ENCODE results near the gene ECI1.
"Not testable (repeated sequence)": the region's sequence is repeated elsewhere in the genome, so short reads cannot be mapped to it uniquely, and the experiment has no call there.

The ECI1 gene

GRCh38 chr16:2250652-2251295 is 613 bp downstream of the ECI1 start:
- H3K27me3 Mint-ChIP-seq: no peaks in the 10 kb centered on the region
- peaks cover 27% of the 10 kb centered on the region for H3K36me3 Mint-ChIP-seq (ENCODE audit: low read depth)
- H3K4me1 Mint-ChIP-seq: peaks cover 13% of the 10 kb centered on the region
- ATAC-seq (no peak), DNase-seq (peak; percentile 44)
- peak overlapping the region; percentile 88 for H3K27ac Mint-ChIP-seq
- H3K4me3 Mint-ChIP-seq: peak overlapping the region; percentile 87
- H3K9me3 Mint-ChIP-seq: no peaks in the 10 kb centered on the region

- H3K27ac Mint-ChIP-seq: no peak overlapping the region
- no peaks in the 10 kb centered on the region for H3K27me3 Mint-ChIP-seq
- peaks cover 8% of the 10 kb centered on the region for H3K36me3 Mint-ChIP-seq (ENCODE audit: low read depth)
- no peak for DNase-seq
- no peaks in the 10 kb centered on the region for H3K9me3 Mint-ChIP-seq
- H3K4me3 Mint-ChIP-seq: no peak overlapping the region
- no peak for ATAC-seq
- H3K4me1 Mint-ChIP-seq: peaks cover 8% of the 10 kb centered on the region
These were observed 5.0 kb downstream of the ECI1 start for GRCh38 chr16:2246301-2246885.

DNA sequence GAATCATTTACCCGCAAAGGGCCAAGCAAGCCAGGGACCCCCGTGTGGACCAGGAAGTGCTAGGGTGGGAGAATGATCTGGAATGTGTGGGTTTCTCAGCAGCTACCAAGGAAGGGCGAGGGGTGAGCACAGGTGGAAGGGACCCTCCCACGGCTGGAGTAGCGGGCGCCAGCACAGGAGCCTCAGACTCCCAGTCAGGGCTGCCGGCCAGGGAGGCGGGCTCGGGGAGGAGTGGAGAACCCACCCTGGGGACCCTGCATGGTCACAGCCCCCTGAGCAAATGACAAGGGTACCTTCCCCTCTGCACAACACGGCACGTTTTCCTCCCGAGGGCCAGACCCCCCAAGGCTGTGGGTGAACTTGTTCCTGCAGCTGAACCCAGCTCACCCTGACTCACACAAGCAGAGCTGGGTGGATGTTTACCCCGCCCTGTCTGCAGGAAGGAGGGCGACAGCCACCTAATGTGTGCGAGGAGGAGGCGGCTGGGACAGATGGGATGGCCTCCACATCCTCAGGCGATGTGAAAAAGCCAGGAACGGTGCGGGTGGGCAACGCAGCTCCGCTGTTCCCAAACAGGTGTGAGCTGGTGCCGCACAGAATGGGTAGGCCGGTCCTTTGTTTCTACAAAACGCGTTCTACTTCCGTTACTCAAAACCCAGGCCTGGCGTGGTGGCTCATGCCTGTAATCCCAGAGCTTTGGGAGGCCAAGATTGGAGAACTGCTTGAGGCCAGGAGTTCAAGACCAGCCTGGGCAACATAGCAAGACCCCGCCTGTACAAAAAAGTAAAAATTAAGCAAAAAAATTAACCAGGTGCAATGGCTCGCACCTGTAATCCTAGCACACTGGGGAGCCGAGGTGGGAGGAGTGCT is 6.2 kb downstream of the ECI1 start:
- no peak overlapping the region for H3K4me3 Mint-ChIP-seq
- H3K9me3 Mint-ChIP-seq: no peaks in the 10 kb centered on the region
- H3K27ac Mint-ChIP-seq: no peak overlapping the region
- ATAC-seq (no peak), DNase-seq (no peak)
- peaks cover 8% of the 10 kb centered on the region for H3K36me3 Mint-ChIP-seq (ENCODE audit: low read depth)
- H3K27me3 Mint-ChIP-seq: no peaks in the 10 kb centered on the region
- H3K4me1 Mint-ChIP-seq: peaks cover 2% of the 10 kb centered on the region

GRCh38 chr16:2244301-2244700 is 7.1 kb downstream of the ECI1 start:
- Mint-ChIP-seq H3K27ac (no peak overlapping the region), H3K4me3 (no peak overlapping the region), H3K9me3 (no peaks in the 10 kb centered on the region), H3K36me3 (ENCODE audit: low read depth) (peaks cover 6% of the 10 kb centered on the region), H3K27me3 (no peaks in the 10 kb centered on the region), H3K4me1 (no peaks in the 10 kb centered on the region)
- no peak for ATAC-seq
- DNase-seq: no peak

DNA sequence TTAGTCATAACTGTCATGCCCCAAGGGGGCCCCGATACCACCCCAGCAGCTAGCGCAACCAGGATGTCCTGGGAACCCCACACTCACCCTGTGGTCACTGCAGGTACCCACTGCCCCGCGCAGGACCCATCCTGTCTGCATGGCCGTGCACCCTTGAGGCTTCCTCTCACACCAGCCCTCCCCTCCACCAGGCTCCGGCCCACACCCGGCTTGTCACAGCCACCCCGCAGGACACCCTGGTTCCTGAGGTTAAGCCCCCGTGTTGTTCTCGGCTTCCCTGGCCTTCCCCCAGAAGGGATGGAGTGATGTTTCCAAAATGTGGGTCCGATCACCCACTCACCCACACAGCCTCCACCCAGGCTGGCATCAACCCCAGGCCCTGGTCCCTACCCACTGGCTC is 7.6 kb downstream of the ECI1 start:
- Mint-ChIP-seq H3K27ac (no peak overlapping the region), H3K4me1 (no peaks in the 10 kb centered on the region), H3K36me3 (ENCODE audit: low read depth) (peaks cover 6% of the 10 kb centered on the region), H3K9me3 (no peaks in the 10 kb centered on the region), H3K4me3 (no peak overlapping the region), H3K27me3 (no peaks in the 10 kb centered on the region)
- DNase-seq: no peak
- no peak for ATAC-seq

GRCh38 chr16:2243031-2243528 is 8.3 kb downstream of the ECI1 start:
- Mint-ChIP-seq H3K4me1 (no peaks in the 10 kb centered on the region), H3K27me3 (no peaks in the 10 kb centered on the region), H3K27ac (no peak overlapping the region)

GRCh38 chr16:2242598-2242997 is 8.8 kb downstream of the ECI1 start:
- no peaks in the 10 kb centered on the region for H3K27me3 Mint-ChIP-seq
- ATAC-seq (no peak), DNase-seq (no peak)
- H3K9me3 Mint-ChIP-seq: no peaks in the 10 kb centered on the region
- H3K27ac Mint-ChIP-seq: no peak overlapping the region
- H3K4me3 Mint-ChIP-seq: no peak overlapping the region
- H3K4me1 Mint-ChIP-seq: no peaks in the 10 kb centered on the region
- peaks cover 3% of the 10 kb centered on the region for H3K36me3 Mint-ChIP-seq (ENCODE audit: low read depth)

More at GRCh38 chr16:2243031-2243528, 8.3 kb downstream of the ECI1 start:
- H3K9me3 Mint-ChIP-seq: no peaks in the 10 kb centered on the region
- H3K36me3 Mint-ChIP-seq (ENCODE audit: low read depth): peaks cover 3% of the 10 kb centered on the region
- DNase-seq (no peak), ATAC-seq (no peak)
- H3K4me3 Mint-ChIP-seq: no peak overlapping the region

DNA sequence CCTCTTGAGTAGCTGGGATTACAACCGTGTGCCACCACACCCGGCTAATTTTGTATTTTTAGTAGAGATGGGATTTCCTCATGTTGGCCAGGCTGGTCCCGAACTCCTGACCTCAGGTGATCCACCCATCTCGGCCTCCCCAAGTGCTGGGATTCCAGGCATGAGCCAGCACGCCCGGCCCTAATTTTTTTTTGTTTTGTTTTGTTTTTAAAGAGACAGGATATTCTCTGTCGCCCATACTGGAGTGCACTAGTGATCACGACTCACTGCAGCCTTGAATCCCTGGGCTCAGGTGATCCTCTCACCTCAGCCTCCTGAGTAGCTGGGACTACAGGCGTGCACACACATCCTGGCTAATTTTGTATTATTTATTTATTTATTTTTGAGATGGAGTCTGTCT is 11.1 kb downstream of the ECI1 start:
- not testable (repeated sequence) for H3K27me3 Mint-ChIP-seq; DNase-seq; H3K27ac Mint-ChIP-seq; H3K4me3 Mint-ChIP-seq; H3K9me3 Mint-ChIP-seq; H3K4me1 Mint-ChIP-seq; ATAC-seq; H3K36me3 Mint-ChIP-seq (ENCODE audit: low read depth)

DNA sequence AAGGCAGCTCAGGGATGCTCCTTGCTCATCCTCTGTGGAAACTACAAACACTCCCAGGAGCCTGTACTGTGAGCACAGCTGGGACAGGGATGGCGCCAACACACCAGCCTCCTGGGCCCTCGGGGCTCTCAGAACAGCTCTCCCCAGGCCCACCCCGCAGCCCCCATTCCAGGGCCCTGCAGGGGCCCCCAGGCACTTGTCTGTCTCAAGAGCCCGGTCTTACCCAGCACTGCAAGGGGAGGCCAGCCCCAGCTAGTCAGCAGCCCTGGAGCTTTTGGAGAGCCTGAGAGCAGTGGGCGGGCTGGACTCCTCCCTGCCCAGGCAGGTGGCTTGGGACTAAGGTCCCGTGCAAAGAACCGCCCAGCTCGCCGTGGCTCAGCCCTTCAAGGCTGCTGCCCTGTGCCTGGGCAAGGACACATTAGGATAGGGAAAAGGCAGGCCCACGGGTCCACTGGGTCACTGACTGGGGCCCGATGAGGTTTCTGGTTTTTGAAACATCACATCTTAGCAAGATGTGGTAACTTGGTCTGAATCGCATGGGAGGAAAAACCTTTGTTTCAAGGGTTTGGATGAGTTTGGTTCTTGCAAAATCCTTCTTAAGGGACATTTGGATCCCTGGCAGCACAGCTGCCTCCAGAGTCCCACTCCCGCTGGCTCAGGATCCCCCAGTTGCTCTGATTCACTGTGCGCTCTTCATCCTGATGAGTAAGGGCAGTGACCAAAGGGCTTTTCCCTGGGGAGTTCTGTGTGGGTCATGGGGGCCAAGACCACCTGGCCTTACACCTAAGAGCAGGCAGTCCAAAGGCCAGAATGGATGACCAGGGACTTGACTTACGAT is 12.3 kb downstream of the ECI1 start:
- Mint-ChIP-seq H3K9me3 (no peaks in the 10 kb centered on the region), H3K27ac (no peak overlapping the region), H3K27me3 (no peaks in the 10 kb centered on the region), H3K36me3 (ENCODE audit: low read depth) (peaks cover 10% of the 10 kb centered on the region), H3K4me1 (no peaks in the 10 kb centered on the region), H3K4me3 (no peak overlapping the region)
- ATAC-seq (no peak), DNase-seq (no peak)

DNA sequence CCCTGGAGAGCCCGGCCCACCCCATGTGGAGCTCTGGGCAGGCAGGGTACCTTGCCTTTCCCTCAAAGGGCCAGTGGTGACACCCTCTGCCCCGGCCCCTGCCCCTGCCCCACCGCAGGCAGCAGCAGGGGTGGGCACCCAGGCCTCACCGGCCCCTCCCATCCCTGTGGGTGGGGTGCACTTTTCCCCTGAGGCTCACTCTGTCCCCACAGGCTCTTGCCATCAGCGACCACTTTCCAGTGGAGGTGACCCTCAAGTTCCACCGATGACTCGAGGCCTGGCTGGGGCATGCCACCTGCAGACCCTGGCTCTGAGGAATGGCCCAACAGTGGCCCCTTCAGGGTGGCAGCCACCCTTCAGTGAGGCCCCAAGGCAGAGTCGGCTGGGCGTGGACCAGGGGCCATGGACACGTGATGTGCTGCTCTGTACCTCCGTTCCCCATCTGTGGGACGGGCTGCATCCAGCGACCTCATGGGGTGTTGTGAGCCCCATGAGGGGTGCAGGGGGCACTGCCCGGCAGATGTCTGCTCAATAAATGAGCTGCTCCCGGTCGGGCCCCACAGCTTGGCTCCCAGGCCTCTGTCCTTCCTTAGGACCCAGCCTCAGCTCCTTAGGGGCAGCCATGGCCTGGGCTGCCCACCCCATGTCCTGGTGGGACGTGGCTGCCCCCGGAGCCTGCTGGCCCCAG is 13.1 kb downstream of the ECI1 start:
- ATAC-seq (no peak), DNase-seq (no peak)
- H3K4me1 Mint-ChIP-seq: no peaks in the 10 kb centered on the region
- H3K36me3 Mint-ChIP-seq (ENCODE audit: low read depth): peaks cover 14% of the 10 kb centered on the region
- no peak overlapping the region for H3K27ac Mint-ChIP-seq
- no peak overlapping the region for H3K4me3 Mint-ChIP-seq
- H3K9me3 Mint-ChIP-seq: no peaks in the 10 kb centered on the region
- no peaks in the 10 kb centered on the region for H3K27me3 Mint-ChIP-seq

- no peaks in the 10 kb centered on the region for H3K9me3 Mint-ChIP-seq
- no peak for DNase-seq
- H3K4me1 Mint-ChIP-seq: no peaks in the 10 kb centered on the region
- no peak for ATAC-seq
- H3K36me3 Mint-ChIP-seq (ENCODE audit: low read depth): peaks cover 14% of the 10 kb centered on the region
- no peak overlapping the region for H3K4me3 Mint-ChIP-seq
- no peak overlapping the region for H3K27ac Mint-ChIP-seq
- no peaks in the 10 kb centered on the region for H3K27me3 Mint-ChIP-seq
These were observed 13.8 kb downstream of the ECI1 start for GRCh38 chr16:2237493-2238149.

- Mint-ChIP-seq H3K4me1 (no peaks in the 10 kb centered on the region), H3K36me3 (ENCODE audit: low read depth) (peaks cover 11% of the 10 kb centered on the region), H3K27ac (no peak overlapping the region), H3K27me3 (no peaks in the 10 kb centered on the region), H3K4me3 (no peak overlapping the region), H3K9me3 (no peaks in the 10 kb centered on the region)
- DNase-seq (no peak), ATAC-seq (no peak)
These were observed 14.3 kb downstream of the ECI1 start for GRCh38 chr16:2237102-2237482.

- no peak within 1 kb of the TSS for H3K27ac Mint-ChIP-seq
- no peaks in the 10 kb centered on the region for H3K4me1 Mint-ChIP-seq
- DNase-seq: no peak
- ATAC-seq: no peak
- no peak within 1 kb of the TSS for H3K4me3 Mint-ChIP-seq
- H3K36me3 Mint-ChIP-seq (ENCODE audit: low read depth): peaks cover 11% of the 10 kb centered on the region
- no peaks in the 10 kb centered on the region for H3K9me3 Mint-ChIP-seq
- no peaks in the 10 kb centered on the region for H3K27me3 Mint-ChIP-seq
These were observed 14.9 kb downstream of the ECI1 start, which contains the start of gene DNASE1L2 for GRCh38 chr16:2236337-2237101. Gene DNASE1L2 (plus strand): TSS chr16:2236444. CDS start chr16:2236817, 373 bp downstream.
